HUES6 (cell line): Measurements from ENCODE around the gene ZNF821.

Experiments used
- H3K27ac ChIP-seq: 2 replicates; pipeline ENCODE4 v1.7.0; 2013; ENCODE audit warnings: low read depth, mild to moderate bottlenecking, low read length, inconsistent platforms
- H3K27me3 ChIP-seq: 2 replicates; pipeline ENCODE4 v1.6.1; 2013; ENCODE audit warnings: low read length; ENCODE audit not compliant: control insufficient read depth, insufficient read depth
- H3K36me3 ChIP-seq: 2 replicates; pipeline ENCODE4 v1.6.1; 2013; ENCODE audit warnings: low read length; ENCODE audit not compliant: control insufficient read depth, insufficient read depth
- H3K4me1 ChIP-seq: 2 replicates; pipeline ENCODE4 v1.6.1; 2013; ENCODE audit warnings: low read length; ENCODE audit not compliant: control insufficient read depth, insufficient read depth
- H3K4me3 ChIP-seq: 2 replicates; pipeline ENCODE4 v1.5.1; 2013; ENCODE audit warnings: low read depth, low read length
- H3K9ac ChIP-seq: one replicate; pipeline ENCODE4 v1.6.1; 2013; ENCODE audit warnings: mild to moderate bottlenecking, low read length
- H3K9me3 ChIP-seq: 2 replicates; pipeline ENCODE4 v1.6.1; 2013; ENCODE audit warnings: low read depth, low read length; ENCODE audit not compliant: control insufficient read depth, insufficient read depth

Gene ZNF821

DNA sequence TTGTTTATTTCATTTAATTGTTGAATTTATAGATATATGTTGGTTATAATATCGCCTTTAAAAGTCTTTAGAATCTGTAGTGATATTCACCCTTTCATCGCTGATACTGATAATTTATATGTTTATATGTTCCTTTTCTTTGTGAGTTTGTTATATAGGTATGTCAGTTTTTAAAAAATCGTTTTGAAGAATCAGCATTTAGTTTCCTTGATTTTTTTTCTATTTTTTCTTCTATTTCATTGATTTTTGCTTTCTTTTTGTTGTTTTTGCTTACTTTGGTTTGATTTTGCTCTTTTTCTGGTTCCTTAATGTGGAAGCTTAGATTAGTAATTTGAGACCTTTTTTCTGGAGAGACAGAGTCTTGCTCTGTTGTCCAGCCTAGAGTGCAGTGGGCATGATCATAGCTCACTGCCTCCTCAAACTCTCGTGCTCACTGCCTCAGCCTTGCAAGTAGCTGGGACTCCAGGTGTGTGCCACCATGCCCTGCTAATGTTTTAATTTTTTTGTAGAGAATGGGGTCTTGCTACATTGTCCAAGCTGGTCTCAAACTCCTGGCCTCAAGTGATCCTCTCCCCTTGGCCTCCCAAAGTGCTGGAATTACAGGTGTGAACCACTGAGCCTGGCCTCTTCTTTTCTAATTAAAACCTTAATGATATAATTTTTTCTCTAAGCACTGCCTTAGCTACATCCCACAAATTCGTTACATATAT lies 18.8 kb upstream of the ZNF821 start:
- Histone ChIP-seq H3K36me3 (peaks cover 7% of the 10 kb centered on the region), H3K27ac (no peak overlapping the region), H3K4me1 (no peaks in the 10 kb centered on the region), H3K9ac (no peak overlapping the region), H3K9me3 (no peaks in the 10 kb centered on the region), H3K27me3 (no peaks in the 10 kb centered on the region), H3K4me3 (no peak overlapping the region)

DNA sequence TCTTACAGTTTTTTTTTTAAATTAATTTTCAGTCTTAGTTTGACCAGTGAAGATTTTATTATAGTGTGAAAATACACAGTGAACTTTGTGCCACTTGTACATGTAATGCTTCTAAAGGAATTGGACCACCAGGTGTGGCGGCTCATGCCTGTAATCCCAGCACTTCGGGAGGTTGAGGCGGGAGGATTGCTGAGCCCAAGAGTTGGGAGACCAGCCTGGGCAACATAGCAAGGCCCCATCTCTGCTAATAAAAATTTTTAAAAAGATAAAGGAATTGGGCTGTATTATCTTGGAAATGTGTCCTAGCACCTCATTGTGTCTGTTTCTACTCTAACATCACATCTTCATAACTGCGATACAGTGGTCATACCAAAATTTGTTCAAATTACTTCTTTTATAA lies 15.2 kb upstream of the ZNF821 start:
- Histone ChIP-seq H3K4me1 (no peaks in the 10 kb centered on the region), H3K9me3 (no peaks in the 10 kb centered on the region), H3K9ac (no peak overlapping the region), H3K27me3 (no peaks in the 10 kb centered on the region), H3K36me3 (peaks cover 12% of the 10 kb centered on the region), H3K27ac (no peak overlapping the region), H3K4me3 (no peak overlapping the region)

DNA sequence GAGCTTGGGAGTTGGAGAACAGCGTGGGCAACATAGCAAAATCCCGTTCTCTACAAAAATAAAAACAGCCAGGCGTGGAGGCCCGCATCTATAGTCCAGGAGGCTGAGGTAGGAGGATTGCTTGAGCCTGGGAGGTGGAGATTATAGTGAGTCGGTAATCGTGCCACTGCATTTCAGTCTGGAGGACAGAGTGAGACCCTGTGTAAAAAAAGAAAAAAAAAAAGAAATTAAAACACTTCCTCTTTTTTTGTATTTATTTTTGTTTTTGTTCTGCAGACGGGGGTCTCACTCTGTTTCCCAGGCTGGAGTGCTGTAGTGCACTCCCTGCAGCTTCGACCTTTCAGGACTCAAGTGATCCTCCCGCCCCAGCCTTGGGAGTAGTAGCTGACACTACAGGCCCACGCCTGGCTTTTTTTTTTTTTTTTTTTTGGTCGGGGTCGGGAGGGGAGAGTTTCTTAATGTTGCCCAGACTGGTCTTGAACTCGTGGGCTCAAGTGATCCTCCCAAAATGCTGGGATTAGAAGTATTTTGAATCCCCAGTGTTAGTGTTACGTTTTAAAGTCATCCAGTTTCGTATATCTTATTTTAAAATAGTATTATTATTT lies 12.9 kb upstream of the ZNF821 start:
- Histone ChIP-seq H3K27ac (no peak overlapping the region), H3K9me3 (no peaks in the 10 kb centered on the region), H3K4me3 (peak overlapping the region; percentile 84), H3K36me3 (peaks cover 10% of the 10 kb centered on the region), H3K27me3 (no peaks in the 10 kb centered on the region), H3K9ac (no peak overlapping the region), H3K4me1 (no peaks in the 10 kb centered on the region)

DNA sequence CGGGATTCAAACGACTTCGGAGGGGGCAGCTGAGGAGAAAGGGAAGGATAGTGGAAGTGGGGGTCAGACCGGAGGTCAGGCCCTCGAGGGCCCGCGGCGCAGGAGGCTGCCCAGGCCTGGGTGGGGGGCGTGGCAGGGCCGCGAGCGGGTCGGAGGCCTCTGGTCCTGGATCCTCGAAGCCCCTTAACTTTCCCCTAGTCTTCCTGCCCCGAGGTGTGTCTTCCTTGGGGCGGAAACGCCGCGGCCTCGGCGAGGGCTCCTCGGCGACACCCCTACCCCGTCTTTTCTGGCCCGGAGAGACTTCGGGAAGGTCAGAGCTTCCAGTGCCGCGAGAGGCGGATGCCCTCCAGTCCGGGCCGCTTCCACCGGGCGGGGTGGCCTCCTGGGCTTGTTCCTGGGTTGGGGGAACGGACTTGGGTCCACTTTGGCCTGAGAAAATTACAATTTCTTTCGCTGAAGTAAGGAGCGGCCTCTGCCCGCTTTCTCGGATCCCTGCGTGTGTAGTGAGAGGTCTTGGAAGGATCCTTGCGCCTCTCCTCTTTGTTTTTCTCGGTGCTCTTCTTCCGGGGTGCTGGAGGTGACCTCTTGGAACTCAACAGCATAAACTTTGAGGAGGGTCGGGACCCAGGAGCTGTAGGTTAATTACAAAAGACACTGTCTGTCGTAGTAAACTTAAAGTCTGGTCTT lies 11.8 kb upstream of the ZNF821 start:
- Histone ChIP-seq H3K4me1 (peaks cover 3% of the 10 kb centered on the region; the same call in 1 of the 2 replicates), H3K27ac (peak overlapping the region; percentile 82), H3K9me3 (no peaks in the 10 kb centered on the region), H3K36me3 (peaks cover 8% of the 10 kb centered on the region), H3K4me3 (peak overlapping the region; percentile 84), H3K9ac (peak overlapping the region; percentile 94), H3K27me3 (no peaks in the 10 kb centered on the region)

DNA sequence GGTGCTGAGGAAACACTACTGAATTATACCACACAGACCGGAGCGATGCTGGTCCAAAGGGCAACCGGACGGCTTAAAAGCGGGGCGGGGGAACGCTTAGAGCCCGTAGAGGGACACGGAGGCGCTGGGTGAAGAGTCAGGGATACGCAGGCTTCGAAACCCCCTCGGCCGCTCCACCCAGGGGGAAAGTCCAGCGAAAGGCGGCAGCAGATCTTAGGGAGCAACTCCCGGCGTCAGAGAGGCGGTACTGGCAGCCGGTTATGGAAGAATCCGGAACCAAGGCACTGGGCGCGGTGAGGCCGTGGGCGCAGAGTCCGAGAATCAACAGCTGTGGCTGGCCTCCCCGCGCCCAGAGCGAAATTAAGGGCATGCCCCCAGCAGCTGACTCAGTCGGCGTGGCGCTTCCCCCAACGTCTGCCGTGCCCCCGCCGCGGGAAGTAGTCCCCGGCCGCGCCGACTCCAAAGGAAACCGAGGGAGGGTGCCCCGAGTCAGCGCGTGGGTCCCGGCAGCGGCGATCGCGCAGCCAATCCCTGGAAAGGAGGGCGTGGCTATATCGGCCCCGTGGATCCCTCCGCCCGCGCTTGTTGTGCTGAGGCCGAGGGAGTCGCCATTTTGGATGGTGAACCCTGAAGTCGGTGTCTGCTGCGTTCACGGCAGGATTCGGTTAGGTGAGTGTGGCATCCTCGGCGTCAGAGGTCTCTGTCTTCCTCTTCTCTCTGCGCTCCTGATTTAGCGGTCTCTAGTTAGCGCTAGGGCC lies 11.1 kb upstream of the ZNF821 start, which contains the start of gene IST1:
IST1 (plus strand) TSS at position 611 of the 758 bp plus-strand sequence. CDS start 20,110 bp downstream, outside the sequence.
- H3K36me3 ChIP-seq = peaks cover 8% of the 10 kb centered on the region; the same call in 1 of the 2 replicates
- no peaks in the 10 kb centered on the region for H3K27me3 ChIP-seq
- H3K27ac ChIP-seq = peak within 1 kb of the TSS; percentile 82
- H3K9me3 ChIP-seq = no peaks in the 10 kb centered on the region
- peaks cover 3% of the 10 kb centered on the region; the same call in 1 of the 2 replicates for H3K4me1 ChIP-seq
- H3K4me3 ChIP-seq = peak within 1 kb of the TSS; percentile 84
- peak within 1 kb of the TSS; percentile 94 for H3K9ac ChIP-seq

DNA sequence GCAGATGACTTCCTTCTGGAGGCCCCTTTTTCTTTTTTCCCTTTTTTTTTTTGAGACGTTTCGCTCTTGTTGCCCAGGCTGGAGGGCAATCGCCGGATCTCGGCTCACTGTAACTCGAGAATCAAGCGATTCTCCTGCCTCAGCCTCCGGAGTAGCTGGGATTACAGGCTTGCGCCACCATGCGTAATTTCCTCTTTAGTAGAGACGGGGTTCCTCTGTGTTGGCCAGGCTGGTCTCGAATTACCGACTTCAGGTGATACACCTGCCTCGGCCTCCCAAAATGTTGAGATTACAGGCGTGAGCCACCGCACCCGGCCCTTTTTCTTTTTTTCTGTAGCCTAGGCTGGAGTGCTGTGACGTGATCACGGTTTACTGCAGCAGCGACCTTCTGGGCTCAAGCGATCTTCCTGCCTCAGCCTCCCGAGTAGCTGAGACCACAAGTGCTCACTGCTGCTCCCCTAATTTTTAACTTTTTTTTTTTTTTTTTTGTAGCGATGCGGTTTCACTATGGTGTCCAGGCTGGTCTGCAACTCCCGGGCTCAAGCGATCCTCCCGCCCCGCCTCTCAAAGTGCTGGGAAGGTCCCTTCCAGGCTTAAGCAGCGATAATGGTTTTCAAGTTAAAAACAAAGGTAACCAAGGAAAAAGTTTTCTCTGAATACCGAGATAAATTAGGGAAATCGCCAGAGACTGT lies 10.4 kb upstream of the ZNF821 start:
- H3K9ac ChIP-seq = peak overlapping the region; percentile 94
- peak overlapping the region; percentile 82 for H3K27ac ChIP-seq
- peaks cover 8% of the 10 kb centered on the region; the same call in 1 of the 2 replicates for H3K36me3 ChIP-seq
- H3K9me3 ChIP-seq = no peaks in the 10 kb centered on the region
- H3K27me3 ChIP-seq = no peaks in the 10 kb centered on the region
- peak overlapping the region; percentile 84 for H3K4me3 ChIP-seq
- H3K4me1 ChIP-seq = peaks cover 3% of the 10 kb centered on the region; the same call in 1 of the 2 replicates

DNA sequence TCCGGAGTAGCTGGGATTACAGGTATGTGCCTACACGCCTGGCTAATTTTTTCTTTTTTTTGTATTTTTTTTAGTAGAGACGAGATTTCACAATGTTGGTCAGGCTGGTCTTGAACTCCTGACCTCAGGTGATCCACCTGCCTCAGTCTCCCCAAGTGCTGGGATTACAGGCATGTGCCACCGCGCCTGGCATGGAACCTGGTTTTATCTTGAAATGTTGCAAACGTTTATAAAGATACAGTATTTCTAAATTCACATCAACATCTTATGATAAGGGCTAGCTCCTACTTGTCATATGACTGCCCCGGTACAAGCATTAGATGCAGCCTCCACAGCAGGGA lies 9.9 kb upstream of the ZNF821 start:
- Histone ChIP-seq H3K36me3 (peaks cover 8% of the 10 kb centered on the region; the same call in 1 of the 2 replicates), H3K4me1 (peaks cover 3% of the 10 kb centered on the region; the same call in 1 of the 2 replicates), H3K27me3 (no peaks in the 10 kb centered on the region), H3K4me3 (peak overlapping the region; percentile 84), H3K9me3 (no peaks in the 10 kb centered on the region), H3K9ac (peak overlapping the region; percentile 94), H3K27ac (no peak overlapping the region)

DNA sequence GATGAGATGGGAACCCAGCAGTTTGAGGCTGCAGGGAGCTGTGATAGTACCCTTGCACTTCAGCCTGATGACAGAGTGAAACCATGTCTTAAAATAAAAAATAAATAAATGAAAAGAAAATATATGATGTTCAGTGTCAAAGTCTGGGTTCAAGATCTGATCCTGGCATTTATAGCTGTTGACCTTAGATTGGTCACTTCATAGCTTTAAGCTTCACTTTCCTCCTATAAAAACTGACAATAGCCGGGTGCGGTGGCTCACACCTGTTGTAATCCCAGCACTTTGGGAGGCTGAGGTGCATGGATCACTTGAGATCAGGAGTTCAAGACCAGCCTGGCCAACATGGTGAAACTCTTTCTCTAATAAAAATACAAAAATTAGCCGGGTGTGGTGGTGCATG lies 5.2 kb upstream of the ZNF821 start:
- Histone ChIP-seq H3K27ac (no peak overlapping the region), H3K9ac (no peak overlapping the region), H3K9me3 (no peaks in the 10 kb centered on the region), H3K36me3 (no peaks in the 10 kb centered on the region), H3K4me3 (no peak overlapping the region), H3K4me1 (peaks cover 8% of the 10 kb centered on the region; the same call in 1 of the 2 replicates), H3K27me3 (no peaks in the 10 kb centered on the region)

DNA sequence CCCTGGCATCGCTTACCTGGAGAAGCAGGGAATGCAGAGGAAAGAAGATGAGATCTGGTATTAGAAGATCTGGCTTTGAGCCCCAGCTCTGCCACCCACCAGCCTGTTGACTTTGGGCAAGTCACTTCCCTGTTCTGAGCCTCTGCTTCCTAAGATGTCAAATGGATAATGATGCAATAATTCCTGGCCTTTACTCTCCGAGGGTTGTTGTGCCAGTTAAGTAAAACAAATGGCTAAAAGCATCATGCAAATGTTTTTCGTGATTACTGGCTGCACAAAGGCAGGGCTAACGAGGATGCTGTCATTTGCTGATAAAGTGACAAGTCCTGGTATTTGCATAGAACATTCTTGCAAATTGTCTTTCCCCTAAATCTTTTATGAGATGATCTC lies 1.3 kb upstream of the ZNF821 start:
- H3K4me3 ChIP-seq = no peak overlapping the region
- no peaks in the 10 kb centered on the region for H3K27me3 ChIP-seq
- H3K9ac ChIP-seq = no peak overlapping the region
- H3K9me3 ChIP-seq = no peaks in the 10 kb centered on the region
- H3K27ac ChIP-seq = no peak overlapping the region
- H3K36me3 ChIP-seq = peaks cover 11% of the 10 kb centered on the region
- peaks cover 25% of the 10 kb centered on the region for H3K4me1 ChIP-seq

DNA sequence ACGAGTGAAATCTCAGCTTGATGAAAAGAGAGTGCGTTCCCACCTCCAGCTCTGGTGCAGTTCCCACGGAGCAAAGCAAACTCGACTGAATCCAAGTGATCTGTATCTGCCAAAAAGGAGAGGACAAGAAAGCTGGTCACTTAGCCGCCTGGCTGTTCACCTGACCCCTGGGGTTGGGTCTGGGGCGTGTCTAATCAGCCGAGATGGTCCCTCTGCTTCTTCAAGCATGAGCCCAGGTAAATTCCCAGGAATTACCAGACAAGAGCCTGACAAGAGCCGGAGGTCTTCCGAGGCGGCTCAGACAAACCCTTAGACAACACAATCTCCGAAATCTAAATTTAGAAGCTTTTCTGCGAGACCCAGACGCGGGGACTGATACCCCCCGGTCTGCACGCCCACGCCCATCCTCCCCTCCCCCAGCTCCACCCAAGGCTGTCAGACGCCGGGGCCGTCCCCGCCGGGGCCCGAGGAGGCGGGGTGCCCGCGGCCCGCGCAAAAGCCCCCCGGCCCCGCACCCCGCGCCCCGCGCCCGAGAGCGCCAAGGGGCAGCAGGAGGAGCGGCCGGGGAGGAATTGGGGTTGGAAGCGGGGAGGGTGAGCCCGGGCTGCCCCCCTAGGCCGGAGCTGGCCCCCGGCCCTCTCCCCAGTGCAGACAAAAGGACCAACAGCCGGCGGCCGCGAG lies 674 bp downstream of the ZNF821 start:
- H3K9me3 ChIP-seq = no peaks in the 10 kb centered on the region
- H3K4me3 ChIP-seq = peak overlapping the region; percentile 95
- H3K9ac ChIP-seq = peak overlapping the region; percentile 89
- H3K36me3 ChIP-seq = peaks cover 30% of the 10 kb centered on the region
- peak overlapping the region; percentile 95; the same call in 1 of the 2 replicates for H3K27ac ChIP-seq
- H3K4me1 ChIP-seq = peaks cover 25% of the 10 kb centered on the region
- H3K27me3 ChIP-seq = no peaks in the 10 kb centered on the region
